Smooth muscle cell (in vitro differentiated cells): Measurements from ENCODE around the gene ZNF19. TPM values are rescaled to one million over a fixed set of nuclear protein-coding genes. Genes with fewer than 3 reads are reported as not detected.

Experiments
- DNase-seq: peaks from one replicate; lab custom pipeline; 2025; ENCODE audit not compliant: unreplicated experiment; lab: John Stamatoyannopoulos, UW
- H2AFZ ChIP-seq: fragments of 200-600 bp; sonication (generic); 2 replicates; pipeline ENCODE4 v1.6.0; 2016; ENCODE audit warnings: antibody characterized with exemption, low read depth, mild to moderate bottlenecking
- H3F3A ChIP-seq: fragments of 200-600 bp; sonication (generic); 2 replicates; pipeline ENCODE4 v1.6.0; 2017; ENCODE audit warnings: antibody characterized with exemption, low read depth
- H3K27ac ChIP-seq: fragments of 200-600 bp; sonication (generic); 2 replicates; pipeline ENCODE4 v1.5.1; 2016; ENCODE audit warnings: low read depth, mild to moderate bottlenecking
- H3K27me3 ChIP-seq: fragments of 200-600 bp; sonication (generic); 2 replicates; pipeline ENCODE4 v1.6.1; 2016; ENCODE audit warnings: low read depth, mild to moderate bottlenecking
- H3K36me3 ChIP-seq: fragments of 200-600 bp; sonication (generic); 2 replicates; pipeline ENCODE4 v1.5.1; 2016; ENCODE audit warnings: low read depth
- H3K4me1 ChIP-seq: fragments of 200-600 bp; sonication (generic); 2 replicates; pipeline ENCODE4 v1.5.1; 2016; ENCODE audit warnings: low read depth
- H3K4me2 ChIP-seq: fragments of 200-600 bp; sonication (generic); 2 replicates; pipeline ENCODE4 v1.6.0; 2016; ENCODE audit warnings: mild to moderate bottlenecking
- H3K4me3 ChIP-seq: fragments of 200-600 bp; sonication (generic); 2 replicates; pipeline ENCODE4 v1.5.1; 2016; ENCODE audit warnings: mild to moderate bottlenecking
- H3K79me2 ChIP-seq: fragments of 200-600 bp; sonication (generic); 2 replicates; pipeline ENCODE4 v1.6.0; 2016; ENCODE audit warnings: low read depth, mild to moderate bottlenecking
- H3K9ac ChIP-seq: fragments of 200-600 bp; sonication (generic); 2 replicates; pipeline ENCODE4 v1.6.0; 2016; ENCODE audit warnings: low read depth
- H3K9me3 ChIP-seq: fragments of 200-600 bp; sonication (generic); replicated peaks from 2 replicates; pipeline ENCODE4 v1.5.1; 2016; ENCODE audit warnings: low read depth
- H4K20me1 ChIP-seq: fragments of 200-600 bp; sonication (generic); 2 replicates; pipeline ENCODE4 v1.6.0; 2016; ENCODE audit warnings: low read depth
- CTCF ChIP-seq: fragments of 200-600 bp; sonication (generic); IDR thresholded peaks from 2 replicates; pipeline ENCODE4 v1.5.1; 2017; ENCODE audit warnings: borderline replicate concordance, mild to moderate bottlenecking, antibody characterized with exemption; ENCODE audit not compliant: insufficient read depth, poor library complexity, severe bottlenecking
- WGBS: methylation state at CpG from one replicate; pipeline ENCODE4 v1.1.7; 2016; ENCODE audit warnings: low lambda C conversion rate; 5-methylcytosine and 5-hydroxymethylcytosine counted together
- polyA plus RNA-seq: library from polyadenylated mRNA; unstranded; fragments of >200 nt; fragmentation: Nextera tagmentation; extraction: Ambion mirVana; gene quantifications from 2 replicates; pipeline ENCODE4 v1.2.1, GENCODE V29; 2016
- total RNA-seq: library from RNA; depleted of rRNA; stranded (reverse); fragments of >200 nt; gene quantifications from 2 replicates; pipeline ENCODE4 v1.2.3, GENCODE V29; 2014

The ZNF19 gene
- total and polyA plus RNA-seq, 2 experiments from 2014 or later: 0.37 to 4.6 TPM

DNA sequence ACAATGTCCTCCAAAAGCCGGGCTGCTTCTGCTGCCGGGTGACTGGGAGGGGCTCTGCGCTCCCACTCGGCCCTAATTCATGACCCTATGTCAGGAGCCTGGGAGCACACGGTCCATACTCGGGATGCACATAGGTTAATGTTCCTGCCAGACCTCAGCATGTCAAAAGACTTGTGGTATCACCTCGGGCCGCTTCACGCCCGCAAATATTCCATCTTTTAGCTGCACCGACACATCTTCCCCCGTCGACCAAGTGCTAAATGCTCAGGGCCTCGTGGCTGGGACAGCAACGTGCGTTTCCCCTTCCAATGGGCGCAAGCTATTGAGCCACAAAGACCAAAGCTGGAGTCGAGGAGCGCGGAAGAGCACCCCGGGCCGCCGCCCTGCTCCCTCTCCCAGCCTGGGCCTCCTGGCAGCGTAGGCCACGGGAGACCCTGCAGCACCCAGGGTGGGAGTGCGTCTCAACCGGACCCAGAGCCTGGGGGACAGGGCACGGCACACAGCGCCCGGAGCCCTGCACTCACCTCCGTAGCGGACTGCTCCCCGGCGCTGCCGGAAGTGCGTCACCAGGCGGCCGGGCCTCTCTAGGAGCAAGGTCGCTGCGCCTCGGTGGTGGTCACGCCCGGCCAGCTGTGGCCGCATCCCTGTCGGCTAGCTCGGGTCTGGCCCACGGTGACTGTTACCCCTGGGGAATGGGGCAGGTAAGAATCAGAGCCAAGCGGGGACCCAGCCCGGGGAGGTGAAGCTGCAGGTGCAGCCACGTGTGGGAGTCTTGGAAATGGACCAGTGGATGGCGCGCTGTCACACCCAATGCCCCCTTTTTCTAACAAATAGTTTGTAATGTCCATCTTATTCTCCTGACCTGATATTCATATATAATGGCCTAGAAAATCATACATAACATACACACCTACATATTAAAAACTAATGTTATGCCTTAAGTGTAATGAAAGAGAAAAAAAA, 27.2 kb downstream of the ZNF19 start, which contains the start of gene ZNF23:
ZNF23 (minus strand) TSS at position 562 of the 963 bp plus-strand sequence. CDS start 5,451 bp downstream, outside the sequence.
- Histone ChIP-seq H2AFZ (peak within 1 kb of the TSS; percentile 99), H3F3A (no peaks in the 10 kb centered on the region), H3K27me3 (no peaks in the 10 kb centered on the region), H3K4me3 (peak within 1 kb of the TSS; percentile 98), H3K4me1 (peaks cover 17% of the 10 kb centered on the region), H3K9ac (peak within 1 kb of the TSS; percentile 93), H3K79me2 (peaks cover 18% of the 10 kb centered on the region), H3K36me3 (no peaks in the 10 kb centered on the region), H3K9me3 (no peaks in the 10 kb centered on the region), H4K20me1 (no peaks in the 10 kb centered on the region), H3K27ac (peak within 1 kb of the TSS; percentile 51), H3K4me2 (peak within 1 kb of the TSS; percentile 99)
- peak; percentile 29 for DNase-seq
- under 1% methylated on average over 52 of the region's 52 CpGs for WGBS
- TF ChIP-seq CTCF: peak; percentile 11

GRCh38 chr16:71460941-71461340, 28.2 kb downstream of the ZNF19 start:
- no peak overlapping the region for H3K27ac ChIP-seq
- H3K9me3 ChIP-seq: no peaks in the 10 kb centered on the region
- no peaks in the 10 kb centered on the region for H3K27me3 ChIP-seq
- peak overlapping the region; percentile 98 for H3K4me3 ChIP-seq
- H3K79me2 ChIP-seq: peaks cover 18% of the 10 kb centered on the region
- H3K4me1 ChIP-seq: peaks cover 17% of the 10 kb centered on the region
- WGBS: 97% methylated on average over 1 of the region's 1 CpG
- no peak for TF ChIP-seq CTCF
- peak overlapping the region; percentile 99 for H3K4me2 ChIP-seq
- no peaks in the 10 kb centered on the region for H3F3A ChIP-seq
- DNase-seq: no peak
- H3K36me3 ChIP-seq: no peaks in the 10 kb centered on the region
- no peak overlapping the region for H3K9ac ChIP-seq
- no peaks in the 10 kb centered on the region for H4K20me1 ChIP-seq
- H2AFZ ChIP-seq: no peak overlapping the region

DNA sequence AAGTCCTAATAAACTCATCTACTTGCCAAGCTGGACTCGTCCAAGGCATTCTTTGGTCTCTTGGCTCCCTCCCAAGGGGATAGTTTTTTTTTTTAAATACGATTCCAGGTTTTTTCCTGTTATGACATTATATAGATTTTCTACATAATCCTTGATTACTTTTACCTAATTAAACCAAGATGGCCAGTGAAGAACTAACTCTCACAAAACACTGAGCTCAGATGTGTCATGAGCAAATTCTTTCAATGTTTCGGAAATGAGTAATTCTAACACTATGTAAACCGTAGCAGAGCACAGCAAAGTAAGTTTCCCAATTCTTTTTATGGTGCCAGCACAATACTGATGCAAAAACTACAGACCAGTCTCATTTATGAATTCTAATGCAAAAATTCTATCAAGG, 28.9 kb downstream of the ZNF19 start:
- no peaks in the 10 kb centered on the region for H4K20me1 ChIP-seq
- no peaks in the 10 kb centered on the region for H3K9me3 ChIP-seq
- H3K4me2 ChIP-seq: peak overlapping the region; percentile 99
- 66% methylated on average over 4 of the region's 4 CpGs for WGBS
- no peak overlapping the region for H2AFZ ChIP-seq
- peaks cover 17% of the 10 kb centered on the region for H3K4me1 ChIP-seq
- H3K27me3 ChIP-seq: no peaks in the 10 kb centered on the region
- no peak overlapping the region for H3K4me3 ChIP-seq
- H3K9ac ChIP-seq: no peak overlapping the region
- H3F3A ChIP-seq: no peaks in the 10 kb centered on the region
- no peak overlapping the region for H3K27ac ChIP-seq
- H3K36me3 ChIP-seq: no peaks in the 10 kb centered on the region
- no peak for DNase-seq
- peaks cover 18% of the 10 kb centered on the region for H3K79me2 ChIP-seq
- TF ChIP-seq CTCF: no peak

GRCh38 chr16:71459510-71459909, 29.6 kb downstream of the ZNF19 start:
- Histone ChIP-seq H3K4me1 (peaks cover 17% of the 10 kb centered on the region), H3K9ac (no peak overlapping the region), H3K4me3 (no peak overlapping the region), H3K36me3 (no peaks in the 10 kb centered on the region), H3K79me2 (peaks cover 18% of the 10 kb centered on the region), H3K9me3 (no peaks in the 10 kb centered on the region), H3K4me2 (no peak overlapping the region), H3K27me3 (no peaks in the 10 kb centered on the region), H3K27ac (no peak overlapping the region), H2AFZ (no peak overlapping the region), H4K20me1 (no peaks in the 10 kb centered on the region), H3F3A (no peaks in the 10 kb centered on the region)
- no peak for TF ChIP-seq CTCF
- no peak for DNase-seq
